Measurements from ENCODE around the gene OLFML2A.

The OLFML2A gene

DNA sequence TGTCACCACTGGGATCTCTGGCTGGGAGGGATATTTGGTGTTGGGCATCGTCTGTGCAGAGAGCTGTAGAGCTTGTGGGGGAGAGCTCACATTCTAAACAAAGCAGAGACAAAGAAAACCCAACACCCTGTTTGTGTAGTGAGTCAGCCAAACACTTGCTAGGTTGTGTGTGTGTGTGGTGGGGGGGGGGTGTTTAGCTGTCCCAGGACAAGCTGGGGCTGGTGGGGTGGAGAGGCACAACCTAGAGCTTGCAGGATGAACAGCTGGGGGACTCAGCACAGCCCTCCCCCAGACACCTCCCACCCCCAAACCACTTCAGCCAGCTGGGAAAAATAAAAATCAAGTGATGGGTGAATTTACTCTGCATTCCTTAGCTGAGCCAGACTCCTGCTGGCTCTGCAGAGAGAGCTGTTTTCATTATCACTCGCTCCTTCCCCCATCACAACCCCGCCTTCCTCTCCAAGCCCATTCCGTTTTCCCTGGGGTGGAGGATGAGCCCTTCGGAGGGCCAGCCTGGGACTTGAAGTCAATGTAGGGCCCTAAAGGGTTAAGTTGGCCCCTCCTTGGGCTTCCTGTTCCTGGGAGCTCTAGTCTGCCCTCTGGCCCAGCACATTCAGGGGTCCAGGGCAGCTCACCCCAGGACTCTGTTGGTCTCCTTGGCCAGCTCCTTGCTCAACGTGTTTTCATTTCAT, 2.6 kb downstream of the OLFML2A start:
- DNase-seq: peak; percentile 96

DNA sequence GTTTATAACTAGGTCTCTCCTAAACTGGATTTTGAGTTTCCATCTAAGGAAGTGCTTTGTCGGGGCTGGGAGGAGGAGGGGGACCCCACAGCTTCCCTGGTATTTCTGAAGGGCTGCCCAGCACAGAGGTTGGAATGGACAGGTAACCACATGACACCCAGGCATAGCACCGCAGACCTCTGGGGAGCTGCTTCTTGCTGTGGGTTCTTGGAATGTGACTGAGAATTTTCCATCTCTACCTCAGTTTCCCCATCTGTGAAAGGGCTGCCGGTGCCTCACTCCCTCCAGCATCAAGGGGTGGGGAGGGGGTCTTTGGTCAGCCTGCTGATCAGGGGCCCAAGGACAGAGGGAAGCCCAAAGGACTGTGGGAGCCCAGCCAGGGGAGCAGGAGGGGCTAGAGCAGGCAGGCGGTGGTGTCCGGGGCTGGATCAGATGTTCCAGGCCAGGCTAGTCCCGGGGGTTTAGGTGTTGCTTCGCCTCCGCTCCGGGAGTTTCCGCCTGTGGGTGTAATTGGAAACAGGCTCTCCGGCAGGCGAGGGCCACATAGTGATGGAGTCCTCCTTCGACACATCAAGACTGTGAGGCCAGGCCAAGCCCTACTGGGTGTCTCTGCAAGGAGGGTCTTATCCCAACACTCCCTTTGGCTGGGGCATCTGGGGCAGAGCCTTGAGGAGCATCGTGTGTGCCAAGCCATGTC, 3.3 kb downstream of the OLFML2A start:
- no peak for DNase-seq

DNA sequence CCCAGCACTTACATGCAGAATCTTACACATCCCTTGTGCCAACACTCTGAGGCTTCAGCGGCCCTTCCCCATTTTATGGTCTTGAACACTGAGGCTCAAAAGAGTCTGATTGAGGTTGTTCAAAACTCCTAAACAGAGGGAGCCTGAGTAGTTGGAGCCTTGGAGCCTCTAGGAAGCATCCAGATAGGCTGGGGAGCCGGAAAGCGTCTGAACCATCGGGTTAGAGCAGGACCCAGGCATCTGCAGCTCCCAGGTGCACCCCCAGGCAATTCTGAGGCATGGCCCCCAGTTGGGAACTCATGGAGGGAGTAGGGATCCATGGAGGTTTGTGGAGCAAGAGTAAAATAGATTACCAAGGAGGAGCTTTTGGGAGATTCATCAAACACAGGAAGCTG, 3.8 kb downstream of the OLFML2A start:
- no peak for DNase-seq

DNA sequence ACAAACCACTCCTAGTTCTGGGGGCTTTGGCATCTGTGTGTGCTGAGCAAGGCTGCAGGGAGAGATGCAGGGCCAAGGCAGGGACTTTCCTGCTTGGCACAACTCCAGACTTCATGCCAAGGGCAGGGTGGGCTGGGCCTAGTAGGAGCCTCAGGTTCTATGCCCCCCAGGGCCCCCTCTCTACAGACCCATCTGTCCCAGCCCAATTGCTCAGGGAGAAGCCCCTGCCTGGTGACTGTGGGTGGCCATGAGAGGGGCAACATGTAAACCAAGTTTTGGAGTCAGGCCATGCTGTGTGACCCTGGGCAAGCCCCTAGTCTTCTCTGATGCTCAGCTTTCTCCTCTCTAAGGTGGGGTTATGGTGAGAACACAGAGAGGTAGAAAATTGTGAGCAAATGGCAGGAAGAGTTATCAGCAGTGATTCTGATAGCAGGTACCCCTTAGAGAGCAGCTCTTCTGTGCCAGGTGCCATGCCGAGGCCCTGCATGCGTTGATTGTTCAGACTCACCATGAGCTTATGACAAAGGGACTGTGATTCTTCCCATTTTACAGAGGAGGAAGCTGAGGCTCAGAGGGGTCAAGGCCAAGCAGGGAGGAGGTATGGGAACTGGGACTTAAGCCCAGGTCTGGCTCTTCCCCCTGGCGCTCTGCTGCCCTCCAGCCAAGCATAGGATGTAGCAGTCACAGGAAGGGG, 5.2 kb downstream of the OLFML2A start:
- DNase-seq: no peak

DNA sequence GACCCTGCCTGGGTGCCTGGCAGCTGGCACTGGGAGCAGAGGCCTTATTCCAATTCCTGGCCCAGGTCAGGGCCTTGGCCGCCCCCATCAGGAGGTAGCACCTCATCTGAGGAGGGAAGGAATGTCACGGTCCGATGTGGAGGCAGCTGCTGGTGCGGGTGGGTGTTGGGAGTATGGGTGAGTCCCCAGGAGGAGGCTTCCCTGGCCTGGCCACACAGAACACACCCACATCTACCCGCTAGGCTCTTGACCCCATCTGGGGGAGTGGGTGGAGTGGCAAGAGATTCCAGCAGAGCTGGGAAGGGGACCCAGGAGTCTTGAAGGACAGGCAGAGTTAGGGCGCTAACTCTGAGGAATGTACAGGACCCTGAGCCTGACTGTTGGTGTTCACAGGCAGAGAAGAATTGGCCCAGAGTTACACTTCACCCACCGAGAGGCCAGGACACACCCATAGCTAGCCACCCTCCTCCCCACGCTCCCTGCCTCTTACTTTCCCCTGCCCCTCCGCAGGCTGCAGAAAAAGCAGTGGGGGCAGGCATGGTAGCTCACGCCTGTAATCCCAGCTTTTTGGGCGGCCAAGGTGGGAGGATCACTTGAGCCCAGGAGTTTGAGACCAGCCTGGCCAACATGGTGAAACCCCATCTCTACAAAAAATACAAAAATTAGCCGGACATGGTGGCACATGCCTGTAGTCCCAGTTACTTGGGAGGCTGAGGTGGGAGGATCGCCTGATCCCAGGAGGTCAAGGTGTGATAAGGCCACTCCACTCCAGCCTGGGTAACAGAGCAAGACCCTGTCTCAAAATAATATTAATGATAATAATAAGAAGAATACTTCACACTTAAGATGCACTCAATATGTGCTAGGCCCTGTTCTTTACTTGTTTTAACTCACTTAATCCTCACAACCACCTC, 6.0 kb downstream of the OLFML2A start:
- no peak for DNase-seq

DNA sequence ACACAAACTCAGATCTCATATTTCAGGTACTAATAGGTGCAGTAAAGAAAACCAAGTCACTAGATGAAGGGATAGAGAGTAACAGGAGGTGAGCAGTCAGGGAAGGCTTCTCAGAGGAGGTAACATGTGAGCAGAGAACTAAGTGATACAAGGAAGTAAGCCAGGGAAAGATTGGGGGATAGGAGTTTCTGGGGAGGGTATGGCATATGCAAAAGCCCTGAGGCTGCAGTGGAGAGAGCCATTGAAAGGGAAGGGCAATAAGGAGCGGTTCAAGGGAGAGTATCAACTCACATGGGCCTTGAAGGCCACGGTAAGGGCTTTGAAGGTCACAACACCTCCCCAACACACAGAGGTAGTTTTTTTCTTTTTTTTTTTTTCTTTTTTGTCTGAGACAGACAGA, 6.9 kb downstream of the OLFML2A start:
- no peak for DNase-seq

DNA sequence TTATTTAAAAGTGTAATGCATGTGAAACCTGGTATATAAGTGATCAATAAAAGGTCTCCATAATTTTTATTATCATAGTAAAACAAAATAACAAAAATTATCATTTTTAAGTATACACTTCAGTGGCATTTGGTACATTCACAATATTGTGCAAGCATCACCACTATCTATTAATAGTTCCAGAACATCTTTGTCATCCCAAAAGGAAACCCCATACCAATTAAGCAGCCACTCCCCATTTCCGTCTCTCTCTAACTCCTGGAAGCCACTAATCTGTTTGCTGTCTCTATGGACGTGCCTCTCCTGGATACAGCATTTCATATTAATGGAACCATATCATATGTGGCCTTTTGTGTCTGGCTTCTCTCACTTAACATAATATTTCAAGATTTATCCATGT, 7.6 kb downstream of the OLFML2A start:
- no peak for DNase-seq

DNA sequence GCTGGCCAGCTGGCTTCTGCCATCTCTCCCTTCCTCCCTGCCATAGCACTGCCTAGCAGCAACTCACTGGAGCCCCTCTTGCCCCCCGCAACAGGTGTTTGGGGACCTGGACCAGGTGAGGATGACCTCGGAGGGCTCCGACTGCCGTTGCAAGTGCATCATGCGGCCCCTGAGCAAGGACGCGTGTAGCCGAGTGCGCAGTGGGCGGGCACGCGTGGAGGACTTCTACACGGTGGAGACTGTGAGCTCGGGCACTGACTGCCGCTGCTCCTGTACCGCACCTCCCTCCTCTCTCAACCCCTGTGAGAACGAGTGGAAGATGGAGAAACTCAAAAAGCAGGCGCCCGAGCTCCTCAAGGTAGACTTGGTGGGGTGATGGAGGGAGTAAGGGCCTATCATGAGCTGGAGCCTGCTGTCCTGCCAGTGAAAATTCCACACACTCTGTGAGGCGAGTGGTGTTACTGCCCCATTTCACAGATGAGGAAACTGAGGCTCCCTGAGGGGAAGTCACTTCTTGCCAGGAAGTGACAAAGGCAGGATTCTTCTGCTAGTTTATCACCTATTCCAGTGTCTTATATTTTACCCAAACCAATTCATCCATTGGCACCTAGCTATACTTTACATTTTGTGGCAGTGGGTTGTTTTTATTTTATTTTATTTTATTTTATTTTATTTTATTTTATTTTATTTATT, 10.1 kb downstream of the OLFML2A start:
- no peak for DNase-seq

DNA sequence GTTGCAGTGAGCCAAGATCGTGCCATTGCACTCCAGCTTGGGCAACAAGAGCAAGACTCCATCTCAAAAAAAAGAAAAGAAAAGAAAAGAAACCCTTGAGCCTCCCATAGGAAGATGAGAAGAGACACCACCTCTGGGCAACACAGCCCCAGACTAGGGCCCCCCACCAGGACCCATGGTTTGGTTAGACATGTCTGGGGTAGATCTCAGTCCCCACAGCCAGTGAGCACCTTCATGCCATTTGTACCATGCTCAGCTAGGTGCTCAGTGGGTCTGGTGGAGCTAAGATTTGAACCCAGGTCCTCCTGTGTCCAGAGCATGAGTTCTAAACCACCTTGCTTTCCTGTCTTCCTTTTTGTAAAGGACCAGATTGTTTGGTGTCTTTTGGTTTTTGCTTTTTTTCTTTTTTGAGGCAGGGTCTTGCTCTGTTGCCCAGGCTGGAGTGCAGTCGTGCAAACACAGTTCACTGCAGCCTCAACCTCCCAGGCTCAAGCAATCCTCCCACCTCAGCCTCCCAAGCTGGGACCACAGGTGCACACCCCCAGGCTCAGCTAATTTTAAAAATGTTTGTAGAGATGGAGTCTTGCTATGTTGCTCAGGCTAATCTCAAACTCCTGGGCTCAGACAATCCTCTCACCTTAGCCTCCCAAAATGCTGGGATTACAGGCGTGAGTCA, 11.7 kb downstream of the OLFML2A start:
- no peak for DNase-seq

DNA sequence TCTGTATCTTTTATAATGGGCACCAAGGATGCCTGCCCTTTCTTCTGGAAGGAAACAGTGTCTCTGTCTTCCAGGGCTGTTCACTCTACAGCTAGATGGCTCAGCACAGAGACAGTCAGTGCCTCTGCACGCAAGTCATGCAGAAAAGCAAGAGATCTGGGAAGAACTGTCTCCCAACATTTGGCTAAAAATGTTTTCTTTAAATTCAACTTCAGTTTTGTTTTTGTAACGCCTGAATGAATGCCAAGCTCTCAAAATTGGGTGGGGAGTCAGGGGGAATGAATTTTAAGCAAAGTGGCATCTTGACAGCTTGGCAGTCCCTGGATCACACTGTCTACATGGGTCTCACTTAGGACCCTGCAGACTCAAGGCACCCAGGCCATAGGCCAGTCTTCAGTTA, 12.6 kb downstream of the OLFML2A start:
- no peak for DNase-seq

DNA sequence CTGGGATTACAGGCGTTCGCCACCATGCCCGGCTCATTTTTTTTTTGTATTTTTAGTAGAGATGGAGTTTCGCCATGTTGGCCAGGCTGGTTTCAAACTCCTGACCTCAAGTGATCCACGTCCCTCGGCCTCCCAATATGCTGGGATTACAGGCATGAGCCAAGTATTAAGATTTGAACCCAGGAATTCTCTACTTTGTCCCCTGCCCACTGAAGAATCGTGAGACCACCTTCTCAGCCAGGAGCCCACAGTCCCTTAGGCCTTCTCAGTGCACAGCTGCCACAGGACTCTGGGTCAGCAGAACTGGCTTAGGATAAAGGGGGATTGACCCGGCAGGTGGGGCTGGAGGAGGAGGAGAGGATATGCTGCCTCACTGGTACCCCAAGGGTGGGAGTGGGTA, 13.4 kb downstream of the OLFML2A start:
- no peak for DNase-seq

DNA sequence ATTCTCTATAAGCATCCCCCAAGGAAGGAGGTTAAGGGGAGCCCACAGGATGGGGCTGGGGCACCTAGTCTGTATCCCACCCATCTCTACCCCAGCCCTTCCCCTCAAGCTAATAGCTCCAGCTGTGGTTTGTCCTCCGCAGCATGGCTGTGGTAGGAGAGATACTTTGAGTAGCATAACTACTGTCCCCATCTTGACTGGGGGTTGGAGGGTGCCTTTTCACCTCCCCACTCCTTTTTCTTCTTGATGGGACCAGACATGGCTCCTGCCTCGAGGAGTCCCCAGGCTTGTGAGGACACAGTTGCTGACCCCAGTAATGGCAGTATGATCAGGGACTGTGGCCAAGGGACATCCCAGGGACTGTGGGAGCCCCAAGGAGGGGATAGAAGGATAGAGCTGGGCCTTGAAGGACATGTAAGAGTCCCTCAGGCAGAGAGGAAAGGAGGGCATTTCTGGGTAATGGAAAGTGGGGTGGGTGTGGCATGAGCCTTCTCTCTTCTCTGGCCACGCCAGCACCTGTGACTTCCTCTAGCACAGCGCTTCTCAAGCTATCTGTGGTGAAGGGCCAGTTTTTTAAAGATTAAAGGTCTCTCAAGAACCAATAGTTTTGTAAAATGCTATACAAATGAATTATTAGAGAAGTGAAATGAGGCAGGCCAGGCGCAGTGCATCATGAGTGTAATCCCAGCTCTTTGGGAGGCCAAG, 14.0 kb downstream of the OLFML2A start:
- DNase-seq: no peak

DNA sequence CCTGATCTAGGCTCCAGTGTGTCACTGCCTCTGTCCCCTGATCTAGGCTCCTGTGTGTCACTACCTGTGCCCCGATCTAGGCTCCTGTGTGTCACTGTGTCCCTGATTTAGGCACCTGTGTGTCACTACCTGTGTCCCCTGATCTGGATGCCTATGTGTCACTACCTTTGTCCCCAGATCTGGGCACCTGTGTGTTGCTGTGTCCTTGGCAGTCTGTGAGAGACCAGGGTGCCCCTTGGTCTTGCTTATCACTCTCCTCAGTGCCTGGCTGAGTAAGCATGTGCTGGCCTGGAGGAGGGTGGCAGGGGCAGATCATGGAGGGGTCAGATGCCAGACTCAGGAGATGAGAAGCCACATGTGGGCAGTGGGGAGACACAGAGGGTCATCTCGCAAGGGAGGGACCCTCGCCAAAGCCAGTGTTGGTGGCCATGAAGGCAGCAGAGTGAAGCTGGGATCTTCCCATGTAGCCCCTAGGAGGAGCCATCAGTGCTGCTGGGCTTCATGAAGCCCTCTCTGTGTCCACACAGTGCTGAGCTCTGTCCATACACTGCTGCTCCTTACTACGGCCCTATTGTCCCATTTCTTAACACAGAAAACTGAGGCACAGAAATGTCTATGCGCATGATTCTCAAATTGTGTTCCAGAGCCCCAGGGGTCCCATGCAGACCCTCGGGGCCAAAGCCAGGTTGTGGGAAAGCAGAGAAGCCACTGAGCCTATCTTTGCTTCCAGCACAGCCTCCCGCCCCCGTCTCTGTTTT, 15.5 kb downstream of the OLFML2A start:
- no peak for DNase-seq

DNA sequence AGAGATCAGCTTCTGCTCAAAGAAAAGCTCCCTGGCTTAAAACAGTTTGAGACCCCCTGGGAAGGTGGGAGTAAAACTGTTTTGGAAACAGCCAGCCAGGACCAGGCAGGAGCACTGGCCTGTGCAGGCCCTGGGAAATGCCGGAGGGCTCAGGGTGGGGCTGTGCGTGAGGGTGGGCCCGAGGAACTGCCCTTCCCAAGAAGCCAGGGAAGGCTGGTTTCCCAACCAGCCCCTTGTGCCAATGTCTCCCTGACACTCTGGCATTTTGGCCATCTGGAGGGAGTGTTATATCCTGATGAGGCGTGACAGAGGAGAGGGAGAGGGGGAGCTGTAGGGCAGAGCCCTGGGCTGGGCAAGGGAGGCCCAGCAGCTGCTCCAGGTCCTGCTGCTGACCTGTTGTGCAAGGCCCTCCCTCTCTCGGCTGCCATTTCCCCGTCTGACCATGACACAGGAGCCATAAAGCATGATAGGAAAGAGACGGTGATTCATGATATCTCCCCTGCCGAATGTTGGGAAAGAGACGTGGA, 16.1 kb downstream of the OLFML2A start:
- DNase-seq: no peak

DNA sequence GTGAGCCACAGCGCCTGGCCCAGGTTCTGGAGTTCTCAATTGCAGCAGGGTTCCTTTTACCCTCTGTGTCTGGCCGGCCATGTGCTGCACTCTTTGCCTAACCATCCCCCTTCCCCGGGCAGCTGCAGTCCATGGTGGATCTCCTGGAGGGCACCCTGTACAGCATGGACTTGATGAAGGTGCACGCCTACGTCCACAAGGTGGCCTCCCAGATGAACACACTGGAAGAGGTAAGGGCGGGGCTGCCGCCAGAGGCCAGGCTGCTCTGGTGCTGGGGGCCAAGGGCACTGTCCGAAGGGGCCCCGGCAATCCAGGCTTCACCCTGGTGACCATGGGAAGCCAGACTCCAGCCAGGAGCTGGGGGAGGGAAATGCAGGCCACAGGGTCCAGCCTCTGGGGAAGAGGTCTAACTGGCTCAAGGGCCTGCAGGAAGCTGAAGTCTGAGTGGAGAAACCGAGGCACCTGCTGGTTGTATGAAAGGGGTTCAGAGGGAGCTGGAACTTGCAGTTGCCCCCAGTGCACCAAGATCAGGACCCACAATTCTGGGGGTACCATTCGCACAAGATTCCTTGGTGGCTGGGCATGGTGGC, 18.1 kb downstream of the OLFML2A start:
- DNase-seq: peak; percentile 56

DNA sequence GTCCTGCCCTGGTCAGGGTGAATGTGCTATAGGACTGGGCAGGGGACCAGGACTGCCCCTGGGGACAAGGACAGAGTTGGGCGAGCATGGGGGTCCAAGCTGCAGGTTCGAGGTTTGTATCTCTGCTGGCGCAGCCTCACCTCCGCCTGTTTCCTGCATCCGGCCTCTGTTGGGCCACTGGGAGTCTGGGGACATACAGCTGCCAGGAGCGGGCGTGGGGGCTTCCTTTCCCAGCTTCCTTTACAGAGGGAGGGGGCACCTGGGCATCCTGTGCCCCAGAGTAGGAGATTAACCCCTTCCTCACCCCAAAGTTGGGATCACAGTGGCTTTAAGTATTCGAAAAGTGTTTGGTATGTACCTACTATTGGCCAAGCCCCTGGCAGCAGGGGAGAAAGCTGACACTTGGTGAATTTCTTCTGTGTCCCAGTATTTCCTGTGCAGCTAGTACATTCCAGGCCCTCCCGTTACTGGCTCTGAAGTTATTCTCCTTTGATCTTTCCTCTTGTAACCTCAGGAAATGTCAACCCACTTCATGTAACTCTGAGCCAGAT, 19.0 kb downstream of the OLFML2A start:
- DNase-seq: no peak

DNA sequence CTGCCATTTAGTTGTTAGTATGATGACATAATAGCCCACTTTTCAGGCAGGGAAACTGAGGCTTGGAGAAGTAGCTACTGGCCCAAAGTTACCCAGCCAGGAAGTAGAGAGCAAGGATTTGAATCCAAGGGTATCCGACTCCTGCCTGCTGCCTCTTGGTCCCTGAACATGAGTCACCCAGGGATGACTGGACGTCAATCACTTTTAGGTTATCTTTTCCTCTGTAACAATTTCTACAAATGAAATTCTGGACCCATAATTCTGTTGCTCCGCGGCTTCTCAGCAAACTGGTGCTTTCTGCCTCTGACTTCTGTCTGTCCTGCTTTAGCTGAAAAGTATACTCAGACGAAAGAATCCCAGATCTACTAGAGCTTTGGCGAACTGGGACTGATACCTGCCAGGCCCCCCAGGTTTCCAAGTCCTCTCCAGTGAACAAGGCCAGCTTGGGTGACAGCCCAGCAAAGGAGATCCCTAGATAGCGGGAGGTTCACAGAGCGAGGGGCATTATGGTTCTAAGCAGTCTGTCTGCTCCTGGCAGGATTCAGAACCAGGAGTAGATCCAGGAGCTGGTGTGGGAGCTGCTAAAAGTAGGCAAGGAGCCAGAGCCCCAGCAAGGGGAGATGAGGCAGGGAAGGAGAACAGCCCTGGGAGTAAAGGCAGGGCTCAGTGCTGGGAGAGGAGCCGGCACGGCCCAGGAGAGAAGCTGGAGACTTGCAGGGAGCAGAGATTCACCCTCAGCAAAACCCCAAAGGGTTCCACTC, 20.6 kb downstream of the OLFML2A start:
- no peak for DNase-seq

DNA sequence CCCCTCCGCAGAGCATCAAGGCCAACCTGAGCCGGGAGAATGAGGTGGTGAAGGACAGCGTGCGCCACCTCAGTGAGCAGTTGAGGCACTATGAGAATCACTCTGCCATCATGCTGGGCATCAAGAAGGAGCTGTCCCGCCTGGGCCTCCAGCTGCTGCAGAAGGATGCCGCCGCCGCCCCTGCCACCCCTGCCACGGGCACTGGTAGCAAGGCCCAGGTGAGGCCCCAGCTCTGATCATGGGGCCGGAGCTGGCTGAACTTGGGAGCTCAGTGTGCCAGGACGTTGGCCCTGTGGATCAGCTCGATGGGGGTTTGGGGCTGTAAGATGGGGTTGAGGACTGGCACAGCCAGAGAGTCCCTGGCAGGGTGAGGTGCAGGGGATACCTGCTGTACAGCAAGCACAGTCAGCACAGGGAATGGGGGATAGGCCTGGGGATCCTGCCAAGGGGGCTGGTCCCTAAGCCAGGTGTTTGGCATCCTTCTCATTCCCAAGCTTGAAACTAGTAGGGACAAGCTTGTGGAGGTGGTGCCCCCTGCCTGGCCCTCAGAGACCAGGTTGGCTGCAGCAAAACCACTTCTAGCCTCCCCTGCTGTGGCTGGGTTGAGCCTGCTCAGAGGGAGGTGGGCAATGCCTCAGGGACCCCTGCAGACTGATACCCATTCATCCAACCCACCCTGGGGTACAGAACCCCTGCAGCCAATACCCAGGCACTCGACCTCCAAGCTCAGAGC, 22.5 kb downstream of the OLFML2A start:
- no peak for DNase-seq
